Measurements from ENCODE around the gene ANAPC16.
"Not testable (repeated sequence)": the region's sequence is repeated elsewhere in the genome, so short reads cannot be mapped to it uniquely, and the experiment has no call there.

GRCh38 chr10:72249176-72249862 is 33.5 kb downstream of the ANAPC16 start:
- not testable (repeated sequence) for TF ChIP-seq POLR2A, CTCF (IDR thresholded peaks at IDR 0.05)
